Activated T-cell treated with anti-CD3 and anti-CD28 coated beads, Interleukin-2, amount 50 U/mL, for 1 hour (primary cell): ENCODE measurements around the gene IRF2BP2.

Source experiments
- DNase-seq: peaks from one replicate; pipeline ENCODE4 v3.0.0-alpha.2; 2020

Gene IRF2BP2

DNA sequence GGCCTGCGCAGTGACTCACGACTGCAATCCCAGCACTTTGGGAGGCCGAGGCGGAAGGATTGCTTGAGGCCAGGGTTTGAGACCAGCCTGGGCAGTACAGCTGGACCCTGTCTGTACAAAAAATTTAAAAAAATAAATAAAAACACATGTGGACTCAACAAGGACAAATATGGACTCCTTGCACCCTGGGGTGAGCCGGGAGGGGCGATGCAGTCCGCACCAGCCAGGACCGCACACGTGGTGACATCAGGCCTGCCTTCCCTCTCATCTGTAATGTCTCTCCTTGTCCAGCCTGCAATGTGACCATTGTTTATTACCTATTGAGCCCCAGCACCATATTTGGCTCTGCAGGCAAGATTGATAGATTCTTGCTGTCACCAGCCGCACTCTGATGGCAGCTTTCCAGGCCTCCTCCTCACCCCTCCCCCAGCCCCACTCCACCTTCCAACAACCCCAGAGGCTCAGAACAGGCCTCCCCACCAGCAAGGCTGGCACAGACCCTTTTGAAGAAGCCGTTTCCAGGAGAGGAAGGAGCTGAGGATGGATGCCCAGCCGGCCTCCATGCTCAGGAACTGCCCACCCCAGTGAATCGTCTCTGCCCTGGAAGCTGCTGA, 55.2 kb downstream of the IRF2BP2 start:
- DNase-seq, result no peak
